Mucosa of descending colon (tissue), 3 donors: ENCODE measurements around the gene GPR21. TPM values are rescaled to one million over a fixed set of nuclear protein-coding genes. Genes with fewer than 3 reads are reported as not detected.

Source experiments
- ATAC-seq: fragments of 200-7000 bp; cut with Tn5 transposase; one replicate; pipeline ENCODE4 v1.9.1; 2020; ENCODE audit warnings: mild to moderate bottlenecking, moderate library complexity
- DNase-seq, 3 donors: peaks; one replicate each; pipeline ENCODE4 v3.0.0-alpha.2; 2020
- H3K36me3 ChIP-seq: fragments of 200-600 bp; one replicate; pipeline ENCODE4 v1.8.0; 2021; ENCODE audit warnings: low read depth, mild to moderate bottlenecking
- H3K4me1 ChIP-seq: fragments of 200-600 bp; one replicate; pipeline ENCODE4 v1.8.0; 2021; ENCODE audit warnings: low read depth, mild to moderate bottlenecking
- H3K4me3 ChIP-seq: fragments of 200-600 bp; one replicate; pipeline ENCODE4 v1.8.0; 2021; ENCODE audit warnings: mild to moderate bottlenecking
- H3K9me3 ChIP-seq: fragments of 200-600 bp; one replicate; pipeline ENCODE4 v1.8.0; 2021; ENCODE audit warnings: mild to moderate bottlenecking
- intact Hi-C, 2 donors: fragments of 100-400 bp; cut with DNase I in 1 of 2; cut with micrococcal nuclease in 1 of 2; formaldehyde crosslinking; loops; one replicate each; pipeline versions ENCODE4 v1.11.0 to v1.11.1; 2022; cut with DNase I, micrococcal nuclease
- total RNA-seq, 3 donors: library from RNA; stranded (reverse); fragmentation: NEBNext Ultra II Directional in 2 of 3; extraction: Animal tissue kit (Norgen Biotek cat#: 25700) in 2 of 3; gene quantifications; one replicate each; pipeline versions ENCODE4 v1.2.1 to v1.2.4, GENCODE V29; 2021 to 2023
- TF ChIP-seq, protein P1 (sequence below): fragments of 200-600 bp; IDR thresholded peaks from one replicate; pipeline ENCODE4 v1.8.0; 2022; ENCODE audit warnings: antibody characterized with exemption, mild to moderate bottlenecking
- donor health status: DM: no; HTN: no; CAD: no; lungs with moderate emphysema.
- donor health status: DM: no; HTN: no; CAD: no.
- donor health status: DM: no; HTN: yes; CAD: no.

Gene GPR21
- total RNA-seq, 3 donors from 2014 or later: 0.64 to 3.2 (median 2.6) TPM

GRCh38 chr9:123061216-123061615, 27.7 kb downstream of the GPR21 start:
- ATAC-seq (no peak), DNase-seq (no peak)
- H3K36me3 ChIP-seq: no peaks in the 10 kb centered on the region
- TF ChIP-seq, protein P1, sequence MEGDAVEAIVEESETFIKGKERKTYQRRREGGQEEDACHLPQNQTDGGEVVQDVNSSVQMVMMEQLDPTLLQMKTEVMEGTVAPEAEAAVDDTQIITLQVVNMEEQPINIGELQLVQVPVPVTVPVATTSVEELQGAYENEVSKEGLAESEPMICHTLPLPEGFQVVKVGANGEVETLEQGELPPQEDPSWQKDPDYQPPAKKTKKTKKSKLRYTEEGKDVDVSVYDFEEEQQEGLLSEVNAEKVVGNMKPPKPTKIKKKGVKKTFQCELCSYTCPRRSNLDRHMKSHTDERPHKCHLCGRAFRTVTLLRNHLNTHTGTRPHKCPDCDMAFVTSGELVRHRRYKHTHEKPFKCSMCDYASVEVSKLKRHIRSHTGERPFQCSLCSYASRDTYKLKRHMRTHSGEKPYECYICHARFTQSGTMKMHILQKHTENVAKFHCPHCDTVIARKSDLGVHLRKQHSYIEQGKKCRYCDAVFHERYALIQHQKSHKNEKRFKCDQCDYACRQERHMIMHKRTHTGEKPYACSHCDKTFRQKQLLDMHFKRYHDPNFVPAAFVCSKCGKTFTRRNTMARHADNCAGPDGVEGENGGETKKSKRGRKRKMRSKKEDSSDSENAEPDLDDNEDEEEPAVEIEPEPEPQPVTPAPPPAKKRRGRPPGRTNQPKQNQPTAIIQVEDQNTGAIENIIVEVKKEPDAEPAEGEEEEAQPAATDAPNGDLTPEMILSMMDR: no peak
- H3K4me1 ChIP-seq: no peaks in the 10 kb centered on the region
- intact Hi-C loops: no loop called here
- H3K4me3 ChIP-seq: no peak overlapping the region
- no peaks in the 10 kb centered on the region for H3K9me3 ChIP-seq

DNA sequence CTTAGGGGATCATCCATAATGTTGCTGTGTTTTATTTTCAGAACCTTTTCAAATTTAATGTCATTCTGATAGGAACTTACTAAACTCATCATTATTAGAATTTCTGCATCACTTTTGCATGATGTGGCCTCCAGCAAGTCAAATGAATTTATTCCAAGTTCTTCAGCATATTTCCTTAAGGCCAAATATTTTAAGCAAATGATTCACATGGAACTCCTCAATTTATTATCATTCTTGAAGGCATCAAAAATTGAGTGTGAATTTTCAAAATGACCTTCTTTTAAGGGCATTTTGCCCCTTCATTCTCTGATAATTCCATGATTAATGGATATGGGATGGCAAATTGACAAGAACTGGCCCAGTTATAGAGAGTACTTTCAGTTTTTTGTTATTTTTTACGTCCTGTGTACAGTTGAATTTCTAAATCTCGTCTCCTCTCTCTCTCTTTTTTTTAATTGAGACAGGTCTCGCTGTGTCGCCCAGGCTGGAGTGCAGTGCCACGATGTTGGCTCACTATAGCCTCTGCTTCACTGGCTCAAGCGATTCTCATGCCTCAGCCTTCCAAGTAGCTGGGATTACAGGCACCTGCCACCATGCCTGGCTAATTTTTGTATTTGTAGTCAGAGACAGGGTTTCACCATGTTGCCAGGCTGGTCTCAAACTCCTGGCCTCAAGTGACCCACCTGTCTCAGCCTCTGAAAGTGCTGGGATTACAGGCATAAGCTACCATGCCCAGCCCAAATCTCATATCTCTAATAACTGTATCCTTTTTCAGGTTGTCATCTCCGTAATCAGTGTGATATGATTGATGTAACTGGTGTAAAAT, 29.1 kb downstream of the GPR21 start:
- no peaks in the 10 kb centered on the region for H3K36me3 ChIP-seq
- no peak for ATAC-seq
- TF ChIP-seq, protein P1: no peak
- intact Hi-C loops: no loop called here
- H3K4me3 ChIP-seq: no peak overlapping the region
- H3K4me1 ChIP-seq: no peaks in the 10 kb centered on the region
- H3K9me3 ChIP-seq: no peaks in the 10 kb centered on the region
- no peak for DNase-seq

GRCh38 chr9:123063177-123063598, 29.7 kb downstream of the GPR21 start:
- ATAC-seq (no peak), DNase-seq (no peak)
- H3K4me1 ChIP-seq: no peaks in the 10 kb centered on the region
- H3K36me3 ChIP-seq: no peaks in the 10 kb centered on the region
- TF ChIP-seq, protein P1: no peak
- no peak overlapping the region for H3K4me3 ChIP-seq
- H3K9me3 ChIP-seq: no peaks in the 10 kb centered on the region
- intact Hi-C loops: no loop called here

DNA sequence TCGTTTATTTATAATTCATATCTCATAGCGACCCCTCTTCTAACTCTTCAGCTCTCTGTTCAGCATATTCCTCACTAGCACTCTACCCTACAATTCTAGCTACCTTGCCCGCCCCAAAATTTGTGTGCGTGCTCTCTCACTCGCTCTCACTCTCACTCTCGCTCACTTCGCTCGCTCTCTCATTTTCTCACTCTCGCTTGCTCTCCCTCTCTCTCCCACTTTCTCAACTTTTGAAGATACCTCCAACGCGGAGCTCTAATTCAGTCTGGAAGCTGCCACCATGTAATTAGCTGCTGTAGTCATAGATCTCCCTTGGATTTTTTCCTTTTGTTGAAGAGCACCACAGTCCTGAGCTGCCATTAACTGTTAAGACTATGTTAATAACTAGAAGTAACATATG, 30.4 kb downstream of the GPR21 start:
- intact Hi-C loops: no loop called here
- ATAC-seq: no peak
- no peaks in the 10 kb centered on the region for H3K4me1 ChIP-seq
- H3K36me3 ChIP-seq: no peaks in the 10 kb centered on the region
- no peaks in the 10 kb centered on the region for H3K9me3 ChIP-seq
- TF ChIP-seq, protein P1: no peak
- no peak overlapping the region for H3K4me3 ChIP-seq
- DNase-seq: no peak

DNA sequence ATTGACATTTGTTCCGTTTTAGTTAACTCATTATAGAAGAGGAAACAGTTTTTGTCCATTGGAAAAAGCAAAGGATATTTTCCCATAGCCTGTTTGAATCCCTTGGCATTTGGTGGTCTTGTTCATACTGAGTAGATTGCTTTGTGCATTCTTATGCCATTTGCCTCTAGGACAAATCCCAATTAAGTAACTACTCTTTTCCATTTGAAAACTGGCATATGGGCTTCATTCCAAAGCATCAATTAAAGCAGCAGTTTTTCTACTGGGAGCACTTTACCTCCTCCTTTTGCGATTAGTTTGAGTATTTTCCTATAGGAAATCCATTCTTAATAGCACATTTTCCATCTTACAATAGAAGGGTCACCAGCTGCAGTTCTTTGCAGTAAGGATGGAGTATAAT, 31.2 kb downstream of the GPR21 start:
- intact Hi-C loops: no loop called here
- no peak for DNase-seq
- no peaks in the 10 kb centered on the region for H3K9me3 ChIP-seq
- no peaks in the 10 kb centered on the region for H3K36me3 ChIP-seq
- ATAC-seq: no peak
- H3K4me3 ChIP-seq: no peak overlapping the region
- TF ChIP-seq, protein P1: no peak
- no peaks in the 10 kb centered on the region for H3K4me1 ChIP-seq
